ENCODE data around the gene PISD.

PISD gene

GRCh38 chr22:31626427-31627150 is 35.4 kb downstream of the PISD start:
- Histone ChIP-seq H3K27me3 (ENCODE audit: low read depth) (no peaks in the 10 kb centered on the region), H3K36me3 (replicated peaks) (peaks cover 4% of the 10 kb centered on the region), H3K4me1 (peaks cover 6% of the 10 kb centered on the region; the same call in 1 of the 2 replicates), H3K4me3 (no peak overlapping the region), H3K9me3 (no peaks in the 10 kb centered on the region)
- no peak for DNase-seq (ENCODE audit: low spot score in 2 of 2)
- in situ Hi-C loops (cut with MboI; ENCODE audit: low sequenced_read_pairs): no loop called here

- H3K36me3 ChIP-seq (replicated peaks): peaks cover 8% of the 10 kb centered on the region
- no peak for DNase-seq (ENCODE audit: low spot score in 2 of 2)
- no peaks in the 10 kb centered on the region for H3K27me3 ChIP-seq (ENCODE audit: low read depth)
- H3K4me3 ChIP-seq: no peak overlapping the region
- no peaks in the 10 kb centered on the region for H3K9me3 ChIP-seq
- no peaks in the 10 kb centered on the region; the same call in 1 of the 2 replicates for H3K4me1 ChIP-seq
- in situ Hi-C loops (cut with MboI; ENCODE audit: low sequenced_read_pairs): no loop called here
Observed at GRCh38 chr22:31625661-31626426, 36.2 kb downstream of the PISD start.

- DNase-seq (ENCODE audit: low spot score in 2 of 2): no peak
- in situ Hi-C loops (cut with MboI; ENCODE audit: low sequenced_read_pairs): no loop called here
- Histone ChIP-seq H3K9me3 (no peaks in the 10 kb centered on the region), H3K4me1 (no peaks in the 10 kb centered on the region), H3K27me3 (ENCODE audit: low read depth) (no peaks in the 10 kb centered on the region), H3K4me3 (no peak overlapping the region), H3K36me3 (replicated peaks) (peaks cover 14% of the 10 kb centered on the region)
Observed at GRCh38 chr22:31625257-31625640, 36.8 kb downstream of the PISD start.

GRCh38 chr22:31623592-31624304 is 38.3 kb downstream of the PISD start:
- Histone ChIP-seq H3K4me1 (no peaks in the 10 kb centered on the region), H3K36me3 (replicated peaks) (peaks cover 26% of the 10 kb centered on the region), H3K4me3 (no peak overlapping the region), H3K9me3 (no peaks in the 10 kb centered on the region), H3K27me3 (ENCODE audit: low read depth) (no peaks in the 10 kb centered on the region)
- in situ Hi-C loops (cut with MboI; ENCODE audit: low sequenced_read_pairs): no loop called here
- no peak for DNase-seq (ENCODE audit: low spot score in 2 of 2)

- in situ Hi-C loops (cut with MboI; ENCODE audit: low sequenced_read_pairs): no loop called here
- no peak overlapping the region for H3K4me3 ChIP-seq
- no peaks in the 10 kb centered on the region for H3K9me3 ChIP-seq
- H3K36me3 ChIP-seq (replicated peaks): peaks cover 26% of the 10 kb centered on the region
- H3K27me3 ChIP-seq (ENCODE audit: low read depth): no peaks in the 10 kb centered on the region
- H3K4me1 ChIP-seq: no peaks in the 10 kb centered on the region
- no peak for DNase-seq (ENCODE audit: low spot score in 2 of 2)
Observed at GRCh38 chr22:31622980-31623379, 39.0 kb downstream of the PISD start.

- Histone ChIP-seq H3K9me3 (no peaks in the 10 kb centered on the region), H3K36me3 (replicated peaks) (peaks cover 29% of the 10 kb centered on the region), H3K4me1 (no peaks in the 10 kb centered on the region), H3K4me3 (no peak overlapping the region), H3K27me3 (ENCODE audit: low read depth) (no peaks in the 10 kb centered on the region)
- in situ Hi-C loops (cut with MboI; ENCODE audit: low sequenced_read_pairs): no loop called here
- no peak for DNase-seq (ENCODE audit: low spot score in 2 of 2)
Observed at GRCh38 chr22:31621507-31622124, 40.4 kb downstream of the PISD start.

- Histone ChIP-seq H3K27me3 (ENCODE audit: low read depth) (no peaks in the 10 kb centered on the region), H3K36me3 (replicated peaks) (peaks cover 29% of the 10 kb centered on the region), H3K4me3 (no peak overlapping the region), H3K4me1 (no peaks in the 10 kb centered on the region), H3K9me3 (no peaks in the 10 kb centered on the region)
- in situ Hi-C loops (cut with MboI; ENCODE audit: low sequenced_read_pairs): no loop called here
- DNase-seq (ENCODE audit: low spot score in 2 of 2): no peak
Observed at GRCh38 chr22:31620756-31621480, 41.1 kb downstream of the PISD start.

GRCh38 chr22:31619611-31620300 is 42.3 kb downstream of the PISD start:
- Histone ChIP-seq H3K36me3 (replicated peaks) (peaks cover 29% of the 10 kb centered on the region), H3K27me3 (ENCODE audit: low read depth) (no peaks in the 10 kb centered on the region), H3K4me1 (no peaks in the 10 kb centered on the region), H3K4me3 (no peak overlapping the region), H3K9me3 (no peaks in the 10 kb centered on the region)
- in situ Hi-C loops (cut with MboI; ENCODE audit: low sequenced_read_pairs): no loop called here
- DNase-seq (ENCODE audit: low spot score in 2 of 2): no peak

GRCh38 chr22:31618471-31619176 is 43.4 kb downstream of the PISD start:
- Histone ChIP-seq H3K27me3 (ENCODE audit: low read depth) (no peaks in the 10 kb centered on the region), H3K4me1 (no peaks in the 10 kb centered on the region), H3K4me3 (no peak overlapping the region), H3K36me3 (replicated peaks) (peaks cover 29% of the 10 kb centered on the region), H3K9me3 (no peaks in the 10 kb centered on the region)
- DNase-seq (ENCODE audit: low spot score in 2 of 2): no peak
- in situ Hi-C loops (cut with MboI; ENCODE audit: low sequenced_read_pairs): no loop called here

- Histone ChIP-seq H3K27me3 (ENCODE audit: low read depth) (no peaks in the 10 kb centered on the region), H3K36me3 (replicated peaks) (peaks cover 29% of the 10 kb centered on the region), H3K9me3 (no peaks in the 10 kb centered on the region), H3K4me1 (no peaks in the 10 kb centered on the region), H3K4me3 (no peak overlapping the region)
- DNase-seq (ENCODE audit: low spot score in 2 of 2): no peak
- in situ Hi-C loops (cut with MboI; ENCODE audit: low sequenced_read_pairs): no loop called here
Observed at GRCh38 chr22:31618057-31618456, 44.0 kb downstream of the PISD start.

- Histone ChIP-seq H3K4me3 (no peak overlapping the region), H3K4me1 (no peaks in the 10 kb centered on the region), H3K36me3 (replicated peaks) (peaks cover 25% of the 10 kb centered on the region), H3K9me3 (no peaks in the 10 kb centered on the region), H3K27me3 (ENCODE audit: low read depth) (no peaks in the 10 kb centered on the region)
- in situ Hi-C loops (cut with MboI; ENCODE audit: low sequenced_read_pairs): no loop called here
- no peak for DNase-seq (ENCODE audit: low spot score in 2 of 2)
Observed at GRCh38 chr22:31616315-31616980, 45.6 kb downstream of the PISD start.

- Histone ChIP-seq H3K4me1 (no peaks in the 10 kb centered on the region), H3K36me3 (replicated peaks) (peaks cover 22% of the 10 kb centered on the region), H3K27me3 (ENCODE audit: low read depth) (no peaks in the 10 kb centered on the region), H3K4me3 (no peak overlapping the region), H3K9me3 (no peaks in the 10 kb centered on the region)
- in situ Hi-C loops (cut with MboI; ENCODE audit: low sequenced_read_pairs): no loop called here
- no peak for DNase-seq (ENCODE audit: low spot score in 2 of 2)
Observed at GRCh38 chr22:31615940-31616314, 46.1 kb downstream of the PISD start.
